GM12873 (cell line): ENCODE measurements around the gene AFF3.

Experiments
- CTCF ChIP-seq: IDR thresholded peaks from 2 replicates; pipeline ENCODE4 v1.5.1; 2012; ENCODE audit warnings: low read depth, mild to moderate bottlenecking, moderate library complexity, low read length, control low read depth; ENCODE audit not compliant: insufficient read depth; ENCODE audit errors: missing control alignments

Gene AFF3

GRCh38 chr2:100119235-100119634 is 23.2 kb downstream of the AFF3 start:
- TF ChIP-seq CTCF, result no peak

GRCh38 chr2:100113990-100114433 is 28.4 kb downstream of the AFF3 start:
- no peak for TF ChIP-seq CTCF

- TF ChIP-seq CTCF, result no peak
Observed at GRCh38 chr2:100110614-100111000, 31.8 kb downstream of the AFF3 start.

- no peak for TF ChIP-seq CTCF
Observed at GRCh38 chr2:100109986-100110613, 32.3 kb downstream of the AFF3 start.

- TF ChIP-seq CTCF, result no peak
Observed at GRCh38 chr2:100107906-100108647, 34.3 kb downstream of the AFF3 start.

GRCh38 chr2:100107440-100107839 is 35.0 kb downstream of the AFF3 start:
- no peak for TF ChIP-seq CTCF

- TF ChIP-seq CTCF, result no peak
Observed at GRCh38 chr2:100106460-100106859, 35.9 kb downstream of the AFF3 start.
